ENCODE results near the gene SLCO2A1.

SLCO2A1 gene

DNA sequence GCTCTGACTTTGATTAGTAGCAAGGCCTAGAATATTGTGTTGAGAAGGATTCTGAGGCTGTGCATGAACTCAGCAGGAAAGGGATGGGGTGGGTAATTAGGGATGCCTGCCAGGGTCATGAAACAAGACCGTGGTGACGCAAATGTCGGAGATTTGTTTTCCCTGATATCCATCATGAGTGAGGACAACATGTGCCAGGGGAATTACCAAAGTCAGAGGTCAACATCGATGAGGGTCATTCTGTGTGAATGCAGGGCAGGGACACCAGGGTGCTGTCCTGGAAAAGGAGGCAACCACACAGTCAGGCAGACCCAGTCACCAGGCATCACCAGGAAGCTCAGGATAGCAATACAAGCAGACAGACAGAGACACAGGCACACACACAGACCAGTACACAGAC is 52.2 kb downstream of the SLCO2A1 start:
- DNase-seq = no peak

DNA sequence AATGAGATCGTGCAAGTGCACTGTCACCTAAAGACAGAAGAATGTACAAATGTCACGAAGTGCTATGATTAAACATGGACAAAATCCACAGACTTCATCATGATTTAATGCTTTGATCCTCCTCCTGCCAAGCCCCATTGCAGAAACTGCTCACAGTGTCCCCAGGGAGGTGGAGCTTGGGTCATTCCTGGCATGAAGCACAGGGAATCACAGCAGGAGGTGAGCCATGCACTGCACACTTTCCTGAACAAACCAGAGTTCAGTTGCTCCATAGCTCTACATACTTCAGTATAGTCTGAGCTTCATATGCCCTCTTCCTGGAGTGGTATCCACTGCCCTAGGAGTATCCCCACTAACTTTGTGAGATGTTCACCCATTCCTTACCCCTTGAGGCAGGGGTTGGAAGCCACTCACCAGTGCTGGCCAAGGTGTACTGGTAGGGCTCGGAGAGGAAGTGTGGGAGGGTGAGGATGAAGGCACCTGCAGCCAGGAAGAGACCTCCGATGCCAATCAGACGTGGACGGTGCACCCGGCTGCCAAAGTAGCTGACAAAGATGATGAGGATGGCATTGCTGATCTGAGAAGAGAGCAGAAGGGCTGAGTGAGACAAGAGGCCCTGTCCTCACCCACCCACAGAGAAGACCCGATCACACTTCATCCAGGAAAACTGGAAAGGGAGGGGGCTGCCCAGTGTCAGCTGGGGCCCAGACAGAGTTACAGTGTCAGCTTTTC is 56.3 kb downstream of the SLCO2A1 start:
- DNase-seq = no peak

DNA sequence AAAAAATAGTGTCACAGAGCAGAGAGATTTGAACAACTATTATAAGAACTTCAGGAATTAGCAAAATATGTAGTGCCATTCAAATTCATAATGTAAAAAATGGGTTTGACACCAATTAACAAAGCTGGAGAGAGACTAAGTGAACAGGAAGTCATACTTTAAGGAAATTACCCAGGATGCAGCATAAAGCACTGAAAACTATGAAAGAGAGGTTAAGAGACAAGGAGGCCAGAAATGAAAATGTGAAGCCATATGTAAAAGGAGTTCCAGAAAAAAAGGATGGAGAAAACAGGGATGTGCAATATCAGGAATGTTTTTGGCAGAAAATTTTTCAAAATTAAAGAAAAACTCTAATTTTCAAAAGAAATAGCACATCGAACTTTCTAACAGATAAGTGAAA is 57.6 kb downstream of the SLCO2A1 start:
- no peak for DNase-seq

DNA sequence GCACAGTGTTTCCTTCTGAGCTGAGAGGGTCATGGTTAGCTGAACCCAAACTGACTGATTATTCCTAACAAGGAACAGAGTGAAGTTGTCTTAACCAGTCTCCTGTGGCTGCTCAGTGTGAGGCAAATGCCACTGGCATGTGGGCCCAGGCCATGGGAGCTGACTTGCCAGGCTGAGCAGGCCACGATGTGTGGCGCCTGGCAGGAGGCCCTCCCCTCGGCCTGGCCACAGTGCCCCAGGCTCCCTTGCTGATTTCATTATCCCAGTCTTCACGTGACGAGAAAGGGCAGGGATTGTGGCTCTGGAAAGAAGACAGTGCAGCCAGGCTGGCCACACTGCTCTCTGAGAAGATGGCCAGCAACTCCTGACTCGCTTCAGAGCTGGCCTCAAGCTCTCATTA is 58.8 kb downstream of the SLCO2A1 start:
- no peak for DNase-seq

DNA sequence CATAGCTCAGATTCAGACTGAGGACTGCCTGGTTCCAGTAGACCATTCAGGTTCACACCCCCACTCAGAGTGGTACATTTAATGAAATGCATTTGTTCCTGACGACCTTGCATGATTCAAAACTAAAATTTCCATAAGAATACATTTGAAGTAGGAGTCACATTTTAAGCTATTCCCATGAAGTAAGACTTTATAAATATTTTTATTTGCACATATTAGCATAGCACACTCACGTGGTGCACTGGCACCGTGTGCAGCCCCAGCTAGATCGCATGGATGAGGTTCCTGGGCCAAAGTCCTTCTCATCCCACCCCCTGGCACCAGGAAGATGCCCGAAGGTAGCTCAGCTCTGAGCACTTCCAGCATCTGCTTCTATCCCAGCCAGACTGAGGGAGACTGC is 59.4 kb downstream of the SLCO2A1 start:
- no peak for DNase-seq

DNA sequence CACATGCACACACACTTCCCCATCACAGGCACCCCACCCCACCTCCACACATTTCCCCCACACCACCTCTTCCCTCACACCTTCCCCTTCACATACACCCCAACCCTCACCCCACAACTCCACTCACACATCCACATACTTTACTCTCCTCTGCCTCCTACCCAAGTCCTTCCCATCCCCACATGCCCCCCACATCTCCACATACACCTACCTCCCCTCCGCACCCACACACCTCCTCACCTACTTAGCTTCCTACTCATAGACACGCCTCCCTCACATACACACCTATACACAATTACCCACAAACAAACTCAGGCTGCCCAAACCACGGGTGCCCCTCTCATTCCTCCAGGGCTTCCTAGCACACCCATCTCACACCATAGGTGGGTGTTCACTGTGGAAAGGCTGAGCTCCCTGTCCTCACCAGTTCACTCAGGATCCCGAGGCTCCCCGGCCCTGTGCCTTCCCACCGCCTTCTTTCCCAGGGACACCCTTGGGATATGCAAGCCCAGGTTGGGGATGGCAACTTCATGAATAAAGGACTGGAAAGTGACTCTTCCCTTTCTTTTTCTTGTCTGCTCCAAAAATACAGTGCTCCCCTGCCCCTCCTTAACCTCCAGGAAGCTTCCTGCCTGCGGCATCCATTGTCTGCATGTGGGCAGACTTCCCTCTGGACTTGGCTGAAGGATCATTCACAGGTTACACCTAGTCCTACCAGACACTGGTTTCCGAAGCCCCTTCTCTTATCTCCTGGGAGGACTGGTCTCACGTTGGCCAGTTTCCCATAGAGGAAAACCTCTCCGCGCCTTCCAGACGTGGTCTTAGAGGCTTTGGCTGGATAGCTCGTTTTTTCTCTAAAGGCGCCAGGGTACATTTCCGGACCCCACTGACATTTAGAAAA is 61.5 kb downstream of the SLCO2A1 start:
- no peak for DNase-seq

DNA sequence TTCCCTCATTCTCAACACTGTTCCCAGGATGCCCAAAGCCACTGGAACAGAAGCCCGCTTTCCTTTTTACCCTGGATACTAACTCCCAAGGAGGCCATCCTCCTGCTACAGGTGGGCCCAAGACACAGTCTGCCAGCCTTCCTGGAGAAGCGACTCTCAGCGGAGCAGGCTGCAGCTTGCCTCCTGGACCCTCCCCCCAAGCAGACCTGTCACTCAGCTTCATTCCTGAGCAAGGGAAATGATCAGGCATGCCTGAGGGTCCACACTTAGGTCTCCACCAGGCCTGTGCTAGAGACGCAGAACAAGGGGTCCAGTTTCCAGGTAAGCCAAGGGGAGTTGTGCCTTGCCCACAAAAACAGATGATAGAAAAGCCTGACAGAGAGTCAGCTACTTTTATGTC is 62.8 kb downstream of the SLCO2A1 start:
- no peak for DNase-seq

DNA sequence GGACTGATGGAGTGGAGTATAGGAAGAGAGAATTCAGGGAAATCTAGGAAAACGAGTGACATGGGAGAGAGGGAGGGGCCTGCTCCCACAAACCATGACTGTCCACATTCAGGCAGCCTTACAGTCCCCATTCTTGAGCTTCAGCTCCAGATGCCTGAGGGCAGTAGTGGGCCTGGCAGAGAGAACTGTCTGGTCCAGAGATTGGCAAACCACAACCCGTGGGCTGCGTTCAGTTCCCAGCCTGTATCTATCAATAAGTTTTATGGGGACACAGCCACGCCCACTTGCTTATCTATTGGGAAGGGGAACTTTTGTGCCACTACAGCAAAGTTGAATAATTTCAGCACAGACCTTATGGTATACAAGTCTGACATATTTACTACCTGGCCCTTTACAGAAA is 63.8 kb downstream of the SLCO2A1 start:
- DNase-seq = no peak

DNA sequence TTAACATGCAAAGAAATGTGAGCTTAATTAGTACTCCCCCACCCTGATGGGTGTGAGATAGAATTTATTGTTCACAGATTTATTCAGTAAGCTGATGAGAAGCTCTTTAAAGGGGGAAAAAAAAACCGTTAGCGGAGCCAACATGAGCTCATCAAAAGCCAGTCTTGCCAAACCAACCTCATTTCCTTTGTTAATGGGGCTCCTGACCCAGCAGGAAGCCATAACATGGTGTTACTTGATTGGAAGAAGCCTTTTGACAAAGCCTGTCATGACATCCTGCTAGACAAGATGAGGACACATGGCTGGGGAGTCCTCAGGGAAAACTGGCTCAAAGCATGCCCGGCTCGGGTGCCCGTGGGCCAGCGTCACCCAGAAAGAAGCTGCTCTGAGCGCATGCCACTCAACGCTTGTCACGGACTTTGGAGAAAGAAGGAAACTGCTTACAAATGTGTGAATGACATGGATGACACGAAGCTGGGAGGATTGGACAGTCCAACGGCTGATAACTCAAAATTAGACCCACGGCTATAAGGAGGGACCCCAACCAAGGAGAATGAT is 64.6 kb downstream of the SLCO2A1 start:
- DNase-seq = no peak

DNA sequence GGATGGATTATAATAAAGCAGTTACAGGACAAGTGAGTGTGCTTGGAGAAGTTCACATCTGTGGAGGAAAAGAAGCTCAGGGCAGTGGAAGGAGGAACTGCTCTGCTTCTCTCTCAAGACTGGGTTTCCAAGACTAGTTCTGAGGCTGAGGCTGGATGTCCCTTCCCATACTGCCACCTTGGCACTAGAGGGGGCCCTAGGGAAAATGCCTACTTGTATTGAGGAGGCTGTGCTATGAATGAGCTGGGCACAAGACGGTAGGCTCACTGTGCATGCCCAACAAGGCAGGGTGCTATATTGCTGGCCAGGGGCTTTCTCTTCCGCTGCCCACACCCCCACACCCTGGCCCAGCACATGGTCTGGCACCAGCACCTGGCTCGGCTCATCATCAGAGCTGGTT is 65.2 kb downstream of the SLCO2A1 start:
- DNase-seq = no peak

DNA sequence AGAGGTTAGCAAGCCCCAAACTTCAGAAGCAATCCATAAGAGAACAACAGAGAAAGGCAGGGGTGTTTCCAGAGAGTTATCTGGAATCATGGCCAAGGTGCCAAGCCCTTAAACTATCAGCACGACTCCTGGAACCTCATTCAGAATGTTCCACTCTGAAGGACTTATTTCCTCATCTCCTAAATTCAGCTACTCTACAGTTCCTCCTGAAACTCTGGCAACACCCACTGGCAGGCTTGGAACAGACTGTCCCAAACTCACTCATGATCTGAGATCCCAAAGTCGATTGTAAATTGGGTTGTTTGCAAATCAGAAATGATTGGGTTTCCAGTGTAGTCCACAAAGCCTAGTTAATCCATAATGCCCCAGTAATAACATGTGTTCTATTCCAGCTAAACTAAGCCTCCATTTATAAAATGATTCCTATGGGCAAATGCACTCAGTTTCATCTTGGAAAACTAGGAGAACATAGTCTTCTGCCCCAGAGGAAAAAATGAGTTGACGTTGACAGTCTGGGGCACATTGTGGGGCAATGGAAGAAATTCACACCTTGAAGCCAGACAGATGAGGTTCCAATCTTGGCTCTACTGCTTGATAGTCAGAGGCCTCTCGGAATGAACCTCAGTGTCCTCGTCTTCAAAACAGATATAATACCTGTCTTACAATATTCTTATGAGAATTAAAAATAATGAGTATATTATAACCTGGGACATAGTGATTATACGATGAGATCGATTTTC is 65.9 kb downstream of the SLCO2A1 start:
- DNase-seq = no peak

DNA sequence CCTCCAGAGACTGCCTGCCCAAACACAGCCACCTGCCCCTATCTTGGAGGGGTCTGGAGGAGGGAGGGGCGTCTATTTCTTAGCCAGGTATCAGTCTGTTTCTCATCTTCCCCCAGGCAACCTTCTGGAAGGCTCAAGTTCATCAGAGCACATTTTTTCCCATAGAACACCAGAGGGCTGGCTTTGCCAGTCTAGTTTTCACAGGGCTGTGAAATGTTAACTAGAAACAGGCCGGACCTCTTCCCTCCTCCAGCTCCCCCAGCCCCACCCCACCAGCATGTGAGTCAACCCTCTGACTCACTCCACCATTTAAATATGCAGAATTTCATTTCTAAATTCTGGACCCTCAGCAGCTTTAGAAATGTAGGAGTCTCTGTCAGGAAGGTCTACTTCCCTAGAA is 66.9 kb downstream of the SLCO2A1 start:
- no peak for DNase-seq

DNA sequence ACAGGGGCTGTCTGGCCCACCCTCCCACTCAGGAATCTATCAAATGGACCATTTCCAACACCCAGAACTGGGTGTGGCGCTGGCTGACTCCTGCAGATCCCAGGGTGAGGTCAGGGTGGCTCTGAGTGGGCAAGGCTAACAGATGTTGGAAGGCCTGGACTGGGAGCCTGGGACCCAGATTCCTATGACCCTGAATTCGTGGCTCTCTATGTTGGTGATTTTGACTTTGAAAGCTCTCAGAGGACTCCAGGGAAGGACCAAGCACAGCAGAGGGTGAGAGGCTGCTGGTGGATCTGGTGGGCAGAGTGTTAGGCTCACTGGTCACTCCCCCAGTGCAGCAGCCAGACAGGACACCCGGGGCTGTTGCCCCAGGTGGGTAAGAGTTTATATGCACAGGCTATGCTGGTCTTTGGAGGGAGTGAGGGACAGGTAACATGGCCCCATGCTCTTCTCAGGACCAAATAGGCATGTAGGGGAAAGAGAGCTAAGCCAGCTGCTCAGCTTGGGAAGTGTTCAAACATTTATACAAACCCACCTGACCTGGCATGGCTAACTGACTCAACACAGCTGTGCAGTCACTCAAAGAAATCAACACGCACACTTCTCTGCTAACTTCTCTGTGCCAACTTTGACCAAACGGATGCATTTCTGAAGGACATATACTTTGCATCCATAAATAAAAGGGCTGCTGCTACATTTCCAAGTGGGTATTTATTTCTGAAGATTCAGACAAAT is 71.5 kb downstream of the SLCO2A1 start:
- no peak for DNase-seq

DNA sequence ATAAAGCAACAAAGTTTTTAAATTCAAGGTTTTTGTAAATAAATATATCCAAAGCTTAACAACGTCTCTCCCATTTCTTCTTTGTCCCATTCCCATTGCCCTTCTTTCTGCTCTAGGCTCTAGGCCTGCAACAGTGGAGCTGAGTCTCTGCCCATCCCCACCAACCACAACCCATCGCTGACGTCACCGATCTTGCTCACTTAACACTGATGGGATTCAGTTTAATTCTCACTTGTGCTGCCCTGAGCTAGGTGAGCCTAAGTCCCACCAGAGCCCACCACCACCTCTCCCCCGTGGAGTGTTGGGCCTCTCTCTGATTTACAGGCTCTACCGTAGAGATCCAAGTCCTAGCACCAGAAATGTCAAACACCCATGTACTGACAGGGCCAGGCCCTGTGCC is 72.7 kb downstream of the SLCO2A1 start:
- no peak for DNase-seq

DNA sequence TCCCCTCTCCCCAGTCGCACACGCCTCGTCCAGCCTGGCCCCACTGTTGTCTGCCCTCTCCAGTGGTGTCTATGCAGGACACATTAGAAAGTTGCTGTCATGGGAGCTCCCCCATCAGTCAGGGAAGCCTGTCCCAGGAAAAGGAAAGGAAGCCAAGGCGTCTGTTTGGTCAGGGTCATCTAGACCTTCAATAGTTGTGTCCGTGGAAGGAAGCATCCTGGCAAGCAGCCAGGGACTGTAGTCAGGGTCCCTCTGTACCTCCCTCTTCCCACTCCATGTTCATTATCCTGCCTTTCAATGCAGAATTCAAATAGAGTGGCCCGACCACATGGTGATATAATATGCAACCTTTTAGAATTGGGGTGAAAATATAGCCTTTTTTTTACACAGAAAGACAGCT is 73.4 kb downstream of the SLCO2A1 start:
- DNase-seq = no peak

DNA sequence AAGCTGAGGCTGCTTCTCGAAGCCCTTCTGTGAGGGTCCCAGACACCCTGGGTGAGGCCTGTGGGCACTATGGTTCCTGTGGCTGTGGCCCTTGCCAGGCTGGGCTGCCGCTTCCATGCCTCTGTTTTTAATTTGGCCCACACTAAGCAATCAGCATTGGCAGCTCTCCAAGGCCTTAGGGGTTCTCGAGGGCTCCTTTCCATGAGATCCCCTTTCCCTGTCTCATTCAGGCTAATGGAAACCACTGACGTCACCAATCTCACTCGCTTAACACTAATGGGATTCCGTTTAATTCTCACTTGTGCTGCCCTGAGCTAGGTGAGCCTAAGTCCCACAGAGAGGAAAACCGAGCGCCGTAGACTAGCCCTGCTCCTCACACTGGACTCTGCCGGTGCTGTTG is 73.8 kb downstream of the SLCO2A1 start:
- DNase-seq = no peak

DNA sequence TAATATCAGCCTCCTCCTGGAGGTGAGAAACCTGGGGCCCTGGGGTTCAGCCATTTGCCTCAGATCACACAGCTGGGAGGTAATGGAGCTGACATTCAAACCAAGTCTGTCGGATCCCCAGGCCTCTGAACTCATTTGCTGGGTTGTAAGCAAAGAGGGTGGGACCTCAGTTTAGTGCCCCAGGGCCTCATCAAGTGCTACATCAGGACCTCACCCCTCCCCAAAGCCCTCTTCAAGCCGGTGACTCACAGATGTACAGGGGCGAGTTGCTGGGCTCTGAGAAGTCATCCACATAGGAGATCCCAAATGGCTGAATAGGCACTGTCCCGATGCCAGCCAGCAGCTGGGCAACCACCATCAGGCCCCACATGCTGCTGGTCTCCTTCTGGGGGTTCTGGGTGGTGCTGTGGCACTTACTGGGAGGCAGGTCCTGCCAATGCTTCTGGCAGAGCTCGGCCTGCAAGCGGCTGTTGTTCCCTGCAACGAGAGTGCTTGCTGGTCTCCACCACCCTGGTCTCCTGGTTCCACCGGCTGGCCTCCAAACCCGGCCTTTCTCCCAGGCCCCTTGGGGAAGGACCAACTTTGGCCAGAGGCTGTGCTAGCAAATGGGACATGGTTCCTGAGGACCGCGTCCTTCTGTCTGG is 74.9 kb downstream of the SLCO2A1 start:
- no peak for DNase-seq

DNA sequence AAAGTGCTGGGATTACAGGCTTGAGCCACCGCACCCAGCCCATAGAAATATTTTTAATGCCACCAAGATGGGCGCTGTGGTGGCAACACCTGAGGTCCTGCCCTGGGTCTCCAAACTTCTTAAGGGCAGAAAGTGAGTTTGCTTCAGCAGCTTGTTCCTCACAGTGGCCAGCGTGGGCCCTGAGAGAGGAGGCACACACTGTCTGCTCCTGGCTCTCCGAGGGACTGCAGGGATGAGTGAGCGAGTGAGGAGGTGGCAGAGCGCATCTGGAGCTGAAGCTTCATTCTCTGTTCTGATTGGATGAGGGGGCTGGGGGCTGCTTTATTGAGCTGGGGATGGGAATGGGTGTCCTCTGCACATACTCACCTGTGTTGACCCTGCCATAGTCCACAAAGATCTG is 76.4 kb downstream of the SLCO2A1 start:
- no peak for DNase-seq

DNA sequence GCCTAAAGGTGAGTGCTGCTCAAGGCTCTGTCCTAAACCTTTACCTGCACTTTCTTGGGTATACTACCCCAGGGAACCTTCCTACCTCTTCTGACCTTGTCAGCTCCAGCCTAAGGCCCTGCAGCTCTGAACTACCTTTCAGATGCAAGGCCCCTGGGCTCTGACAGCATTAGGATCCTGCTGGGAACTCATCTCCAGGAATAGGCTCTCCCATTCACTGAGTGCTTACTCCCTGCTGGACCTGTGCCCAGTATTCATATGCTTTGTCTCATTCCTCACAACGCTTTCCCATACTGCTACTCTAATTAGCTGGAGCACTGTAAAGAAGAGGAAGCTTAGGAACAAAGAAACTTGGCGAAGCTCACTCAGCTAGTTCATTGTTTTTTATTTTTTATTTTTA is 80.3 kb downstream of the SLCO2A1 start:
- DNase-seq = no peak

DNA sequence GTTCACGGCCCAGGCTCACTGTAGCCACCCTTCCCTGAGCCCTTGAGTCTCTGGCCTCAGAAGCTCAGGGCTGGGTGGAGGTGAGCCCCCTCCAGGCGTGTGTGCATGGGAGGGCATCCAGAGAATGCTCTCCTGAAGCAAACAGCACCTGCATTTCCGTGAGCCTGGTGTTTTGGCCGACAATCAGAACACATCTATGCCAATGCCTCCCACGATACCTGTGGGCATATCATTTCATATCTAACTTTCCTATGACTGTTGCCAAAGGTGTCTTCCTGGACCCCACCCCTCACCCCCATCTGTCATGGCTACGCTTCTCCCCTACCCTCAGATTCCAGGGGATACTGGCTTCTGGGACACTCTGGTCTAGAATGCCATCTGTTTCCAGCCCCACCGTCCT is 80.7 kb downstream of the SLCO2A1 start:
- DNase-seq = no peak

DNA sequence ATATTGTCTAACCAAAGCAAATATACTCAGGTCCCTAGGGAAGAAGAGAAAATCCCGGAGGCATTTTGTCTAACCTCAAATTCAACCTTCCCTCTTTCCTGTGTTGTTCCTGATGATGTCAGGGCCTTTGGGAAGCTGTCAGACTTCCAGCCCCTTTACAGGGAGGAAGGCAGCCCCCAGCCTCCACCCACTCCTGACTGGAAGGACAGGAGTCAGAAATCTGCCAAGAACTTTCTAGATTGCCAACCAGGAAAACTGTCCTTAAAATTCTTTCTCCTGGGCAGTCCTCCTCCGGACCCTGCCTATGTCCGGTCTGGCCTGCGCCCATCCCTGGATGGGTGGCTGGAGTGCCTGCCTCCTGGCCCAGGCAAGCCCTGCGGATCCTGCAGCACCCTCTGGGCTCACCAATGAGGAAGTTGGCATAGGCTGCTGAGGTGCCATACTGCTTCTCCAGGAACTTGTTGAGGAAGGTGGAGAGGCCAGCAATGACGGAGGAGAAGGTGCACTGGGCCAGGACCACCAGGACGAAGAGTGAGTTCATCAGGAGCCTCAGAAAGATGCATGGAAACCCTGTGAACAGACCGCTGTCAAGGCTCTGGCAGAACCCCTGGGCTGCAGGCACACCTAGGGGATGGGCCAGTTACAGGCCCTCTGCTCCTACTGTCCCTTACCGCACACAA is 81.5 kb downstream of the SLCO2A1 start:
- no peak for DNase-seq

All from activated CD8-positive, alpha-beta memory T cell treated with anti-CD3 and anti-CD28 coated beads for 24 hours (primary cell).